ENCODE measurements around the gene NRG3. TPM values are rescaled to one million over a fixed set of nuclear protein-coding genes. Genes with fewer than 3 reads are reported as not detected.

Gene NRG3
- total RNA-seq, 1 experiment from 2014 or later, result 0.66 TPM

DNA sequence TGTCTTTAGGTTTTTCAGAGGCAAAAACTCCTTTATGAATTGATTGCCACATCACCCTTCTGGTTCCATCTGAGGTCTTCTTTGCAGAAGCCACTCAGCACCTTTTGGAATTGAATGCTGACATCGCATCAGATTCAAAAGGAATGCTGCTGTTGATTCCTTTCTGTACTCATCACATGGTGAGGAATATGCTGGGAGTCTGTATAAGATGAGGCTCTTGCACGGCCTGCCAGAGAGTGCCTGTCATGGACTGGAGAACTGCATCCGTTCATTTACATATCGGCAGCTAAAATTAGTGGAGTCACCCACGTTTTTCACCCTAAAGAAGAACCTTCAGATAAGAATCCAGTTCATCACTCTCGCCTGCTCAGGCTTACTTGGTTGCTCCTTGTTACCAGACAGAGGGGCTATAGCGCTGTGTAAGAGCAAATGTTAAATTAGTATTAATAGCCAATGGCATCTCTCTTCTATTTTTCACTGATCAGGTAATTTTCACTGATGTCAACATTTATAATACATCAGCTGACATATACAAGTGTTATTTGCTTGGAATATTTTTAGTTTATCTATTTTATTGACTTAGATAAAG is 14.3 kb downstream of the NRG3 start:
- Histone ChIP-seq H3K4me1 (no peaks in the 10 kb centered on the region), H3K27me3 (replicated peaks; ENCODE audit: control insufficient read depth, insufficient read depth, low read length) (no peaks in the 10 kb centered on the region), H3K4me3 (ENCODE audit: low read depth, low read length) (no peak overlapping the region), H3K9me3 (no peaks in the 10 kb centered on the region), H3K36me3 (ENCODE audit: control insufficient read depth, insufficient read depth, low read length) (no peaks in the 10 kb centered on the region)
- no peaks in the 10 kb centered on the region for H3K9me3 Mint-ChIP-seq (ENCODE audit: unreplicated experiment)
- intact Hi-C loops (cut with micrococcal nuclease; ENCODE audit: unreplicated experiment), result no loop called here
- H3K27me3 Mint-ChIP-seq (ENCODE audit: insufficient read depth, unreplicated experiment), result no peaks in the 10 kb centered on the region
- no peaks in the 10 kb centered on the region for H3K4me1 Mint-ChIP-seq (ENCODE audit: low read depth, unreplicated experiment)
- ChIA-PET POLR2A (no interaction called here), CTCF (no interaction called here)
- TF ChIP-seq, protein P1, sequence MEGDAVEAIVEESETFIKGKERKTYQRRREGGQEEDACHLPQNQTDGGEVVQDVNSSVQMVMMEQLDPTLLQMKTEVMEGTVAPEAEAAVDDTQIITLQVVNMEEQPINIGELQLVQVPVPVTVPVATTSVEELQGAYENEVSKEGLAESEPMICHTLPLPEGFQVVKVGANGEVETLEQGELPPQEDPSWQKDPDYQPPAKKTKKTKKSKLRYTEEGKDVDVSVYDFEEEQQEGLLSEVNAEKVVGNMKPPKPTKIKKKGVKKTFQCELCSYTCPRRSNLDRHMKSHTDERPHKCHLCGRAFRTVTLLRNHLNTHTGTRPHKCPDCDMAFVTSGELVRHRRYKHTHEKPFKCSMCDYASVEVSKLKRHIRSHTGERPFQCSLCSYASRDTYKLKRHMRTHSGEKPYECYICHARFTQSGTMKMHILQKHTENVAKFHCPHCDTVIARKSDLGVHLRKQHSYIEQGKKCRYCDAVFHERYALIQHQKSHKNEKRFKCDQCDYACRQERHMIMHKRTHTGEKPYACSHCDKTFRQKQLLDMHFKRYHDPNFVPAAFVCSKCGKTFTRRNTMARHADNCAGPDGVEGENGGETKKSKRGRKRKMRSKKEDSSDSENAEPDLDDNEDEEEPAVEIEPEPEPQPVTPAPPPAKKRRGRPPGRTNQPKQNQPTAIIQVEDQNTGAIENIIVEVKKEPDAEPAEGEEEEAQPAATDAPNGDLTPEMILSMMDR (IDR thresholded peaks at IDR 0.05; ENCODE audit: insufficient read depth in 1 of 2, low read depth in 1 of 2, low read length in 1 of 2, severe bottlenecking in 1 of 2, unreplicated experiment in 1 of 2), result no peak
- no peak overlapping the region for H3K4me3 Mint-ChIP-seq (ENCODE audit: unreplicated experiment)
- DNase-seq, result no peak
- no peak overlapping the region for H3K27ac Mint-ChIP-seq (ENCODE audit: unreplicated experiment)
- BruUV-seq (replicated peaks), result no TSS peak
- no peaks in the 10 kb centered on the region for H3K36me3 Mint-ChIP-seq (ENCODE audit: insufficient read depth, unreplicated experiment)

DNA sequence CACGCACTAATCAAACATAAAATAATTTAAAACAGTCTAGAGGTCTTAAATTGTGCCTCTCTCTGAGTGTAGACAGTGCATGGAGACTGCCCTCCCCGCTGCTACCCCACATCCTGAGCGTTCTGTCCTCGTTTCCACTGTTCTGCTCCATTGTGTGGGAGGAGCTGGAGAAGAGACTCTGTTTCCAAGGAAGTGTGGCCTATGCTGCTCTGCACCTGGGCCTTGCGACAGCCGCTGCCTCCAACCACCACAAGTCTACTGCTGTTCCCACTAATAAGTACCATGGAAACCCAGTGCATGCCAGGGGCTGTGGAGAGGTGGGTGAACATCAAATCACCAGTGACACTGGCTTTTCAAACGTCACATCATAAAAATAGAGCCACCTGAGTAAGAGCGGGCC is 19.6 kb downstream of the NRG3 start:
- Mint-ChIP-seq H3K27ac (ENCODE audit: unreplicated experiment) (no peak overlapping the region), H3K36me3 (ENCODE audit: insufficient read depth, unreplicated experiment) (no peaks in the 10 kb centered on the region), H3K4me1 (ENCODE audit: low read depth, unreplicated experiment) (no peaks in the 10 kb centered on the region), H3K9me3 (ENCODE audit: unreplicated experiment) (no peaks in the 10 kb centered on the region), H3K27me3 (ENCODE audit: insufficient read depth, unreplicated experiment) (peaks cover 3% of the 10 kb centered on the region), H3K4me3 (ENCODE audit: unreplicated experiment) (no peak overlapping the region)
- TF ChIP-seq, protein P1 (IDR thresholded peaks at IDR 0.05; ENCODE audit: insufficient read depth in 1 of 2, low read depth in 1 of 2, low read length in 1 of 2, severe bottlenecking in 1 of 2, unreplicated experiment in 1 of 2), result no peak
- H3K4me3 ChIP-seq (ENCODE audit: low read depth, low read length), result no peak overlapping the region
- H3K36me3 ChIP-seq (ENCODE audit: control insufficient read depth, insufficient read depth, low read length), result no peaks in the 10 kb centered on the region
- no peaks in the 10 kb centered on the region for H3K4me1 ChIP-seq
- intact Hi-C loops (cut with micrococcal nuclease; ENCODE audit: unreplicated experiment), result no loop called here
- ChIA-PET CTCF (no interaction called here), POLR2A (no interaction called here)
- no peaks in the 10 kb centered on the region for H3K9me3 ChIP-seq
- BruUV-seq (replicated peaks), result no TSS peak
- DNase-seq, result no peak
- no peaks in the 10 kb centered on the region for H3K27me3 ChIP-seq (replicated peaks; ENCODE audit: control insufficient read depth, insufficient read depth, low read length)

DNA sequence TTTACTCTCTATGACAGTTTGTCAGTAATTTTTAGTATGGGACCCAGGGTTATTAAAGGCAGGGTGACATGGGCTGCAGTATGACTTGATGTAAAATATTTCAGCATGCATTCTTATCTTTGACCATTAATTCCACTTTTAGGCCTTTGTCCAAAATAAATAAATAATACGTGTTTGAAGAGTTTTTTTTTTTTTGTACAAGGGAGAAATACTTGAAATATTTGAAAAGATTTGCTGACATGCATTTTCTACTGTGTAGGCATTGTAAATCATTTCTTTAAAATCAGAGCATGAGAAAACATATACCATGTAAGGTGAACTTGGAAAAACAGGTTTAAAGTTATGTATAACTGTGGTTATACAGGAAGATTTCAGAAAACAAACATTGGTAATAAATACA is 23.5 kb downstream of the NRG3 start:
- POLR2A ChIA-PET, result no interaction called here
- BruUV-seq (replicated peaks), result no TSS peak

More for the DNA sequence above, 23.5 kb downstream of the NRG3 start:
- Mint-ChIP-seq H3K27me3 (ENCODE audit: insufficient read depth, unreplicated experiment) (peaks cover 3% of the 10 kb centered on the region), H3K36me3 (ENCODE audit: insufficient read depth, unreplicated experiment) (no peaks in the 10 kb centered on the region), H3K27ac (ENCODE audit: unreplicated experiment) (no peak overlapping the region), H3K4me1 (ENCODE audit: low read depth, unreplicated experiment) (no peaks in the 10 kb centered on the region), H3K4me3 (ENCODE audit: unreplicated experiment) (no peak overlapping the region), H3K9me3 (ENCODE audit: unreplicated experiment) (no peaks in the 10 kb centered on the region)
- Histone ChIP-seq H3K36me3 (ENCODE audit: control insufficient read depth, insufficient read depth, low read length) (no peaks in the 10 kb centered on the region), H3K9me3 (no peaks in the 10 kb centered on the region), H3K4me3 (ENCODE audit: low read depth, low read length) (no peak overlapping the region), H3K4me1 (no peaks in the 10 kb centered on the region), H3K27me3 (replicated peaks; ENCODE audit: control insufficient read depth, insufficient read depth, low read length) (no peaks in the 10 kb centered on the region)
- intact Hi-C loops (cut with micrococcal nuclease; ENCODE audit: unreplicated experiment), result no loop called here
- no peak for DNase-seq
- TF ChIP-seq, protein P1 (IDR thresholded peaks at IDR 0.05; ENCODE audit: insufficient read depth in 1 of 2, low read depth in 1 of 2, low read length in 1 of 2, severe bottlenecking in 1 of 2, unreplicated experiment in 1 of 2), result no peak
- CTCF ChIA-PET, result no interaction called here

All from Caco-2 (cell line).